Dermis microvascular lymphatic vessel endothelial cell (primary cell): ENCODE data around the gene CDH13. TPM values are rescaled to one million over a fixed set of nuclear protein-coding genes. Genes with fewer than 3 reads are reported as not detected.

ENCODE experiments used
- DNase-seq, 2 donors: peaks; one replicate each; pipeline versions ENCODE4 v3.0.0 to v3.0.0-alpha.2; 2010; ENCODE audit warnings: low read depth in 2 of 2
- total RNA-seq: library from RNA; depleted of rRNA; stranded (reverse); fragments of >200 nt; gene quantifications from 2 replicates; pipeline ENCODE4 v1.2.1, GENCODE V29; 2014

CDH13 gene
- total RNA-seq, 1 donor from 2014 or later: 68.9 TPM

DNA sequence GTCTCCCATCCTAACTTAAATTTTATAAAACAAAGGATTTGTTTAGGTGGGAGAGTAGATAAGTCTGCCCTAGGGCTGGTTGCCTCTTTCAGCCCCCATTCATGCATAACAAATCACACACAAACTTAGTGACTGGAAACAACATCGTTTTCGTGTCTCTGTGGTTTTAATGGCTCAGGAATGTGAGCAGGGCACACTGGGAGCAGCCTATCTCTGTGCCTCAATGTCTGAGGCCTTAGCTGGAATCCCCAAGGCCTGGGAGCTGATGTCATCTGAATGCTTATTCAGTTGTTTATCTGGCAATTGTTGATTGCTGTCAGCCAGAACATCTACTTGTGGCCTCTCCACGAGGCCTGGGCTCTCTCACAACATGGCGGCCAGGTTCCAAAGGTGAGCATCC lies 1079.1 kb downstream of the CDH13 start:
- DNase-seq: no peak

GRCh38 chr16:83706394-83706793 lies 1079.6 kb downstream of the CDH13 start:
- DNase-seq: no peak

DNA sequence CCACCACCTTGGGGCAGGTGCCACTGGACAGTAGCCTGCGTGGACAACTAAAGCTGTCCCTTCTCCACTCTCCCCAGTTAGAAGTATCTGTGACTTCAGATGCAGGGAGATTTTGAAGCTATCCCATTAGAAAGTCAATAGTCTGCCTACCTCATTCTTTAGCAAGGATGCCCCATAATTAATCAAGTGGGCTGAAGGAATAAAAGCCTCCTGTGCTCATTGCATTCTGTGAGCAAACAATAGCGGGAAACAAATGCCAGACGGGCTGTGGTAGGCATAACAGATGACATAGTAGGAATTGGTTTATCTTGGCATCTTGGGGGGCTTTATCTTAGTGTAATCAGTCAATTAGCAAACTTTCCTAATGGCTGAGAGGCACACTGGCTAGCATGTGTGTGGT lies 1084.3 kb downstream of the CDH13 start:
- no peak for DNase-seq

DNA sequence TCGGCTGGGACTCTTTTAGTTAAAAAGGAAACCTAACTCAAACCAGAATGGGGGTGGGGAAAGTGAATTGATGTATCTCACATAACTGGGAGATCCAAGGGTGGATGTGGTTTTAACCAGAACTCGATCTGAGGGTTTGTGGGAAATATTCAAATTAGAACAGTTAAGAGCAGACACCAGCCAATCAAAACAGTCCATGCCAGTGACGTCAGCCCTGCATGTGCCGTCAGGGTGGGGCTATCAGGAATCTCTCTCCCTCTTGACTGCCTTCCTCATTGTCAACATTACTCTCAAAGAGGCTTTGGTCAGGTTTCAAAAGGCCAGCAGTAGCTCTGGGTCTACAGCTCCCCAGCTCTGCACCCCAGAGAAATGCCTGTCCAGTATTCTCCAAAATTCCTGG lies 1086.8 kb downstream of the CDH13 start:
- DNase-seq: no peak

DNA sequence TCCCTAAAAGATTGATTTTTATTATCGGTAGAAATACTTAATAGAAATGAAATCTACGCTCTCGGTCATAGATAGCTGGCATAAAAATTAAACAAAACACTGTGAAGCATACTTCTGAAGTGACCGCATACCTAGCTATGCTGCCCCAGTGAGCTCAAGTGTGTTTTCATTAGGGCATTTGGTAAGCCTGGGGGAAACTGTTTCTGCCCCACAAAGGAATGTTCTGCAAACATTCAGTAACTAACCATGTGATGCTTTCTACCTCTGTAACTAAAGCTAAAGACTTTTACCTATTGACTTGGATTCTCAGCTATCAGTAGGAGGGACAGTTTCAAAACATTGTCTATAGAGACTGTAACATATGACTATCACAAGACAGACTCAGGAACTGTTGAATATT lies 1087.5 kb downstream of the CDH13 start:
- no peak for DNase-seq

- DNase-seq: peak in 1 of 2 donors; percentile 42
Observed at GRCh38 chr16:83715217-83715920, 1088.6 kb downstream of the CDH13 start.

DNA sequence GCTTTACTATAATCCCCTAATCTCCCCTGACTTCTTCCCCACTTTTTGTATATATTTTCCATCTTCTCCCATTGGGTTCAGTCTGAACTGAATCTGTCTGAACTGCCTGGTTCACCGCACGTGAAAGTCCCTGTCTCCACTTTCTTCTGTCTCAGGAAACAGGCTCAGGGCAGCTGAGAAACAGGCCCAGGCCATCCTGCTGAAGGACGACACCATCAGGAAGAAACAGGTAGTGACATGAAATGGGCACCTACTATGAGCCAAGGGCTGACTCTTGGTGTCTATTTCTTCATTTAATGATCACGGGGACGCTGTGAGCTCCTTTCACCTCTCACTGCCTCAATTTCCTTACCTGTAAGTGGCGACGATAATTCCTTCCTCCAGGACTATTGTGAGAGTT lies 1090.5 kb downstream of the CDH13 start:
- no peak for DNase-seq

- peak; percentile 69 to 80 for DNase-seq
Observed at GRCh38 chr16:83717814-83718213, 1091.0 kb downstream of the CDH13 start.

GRCh38 chr16:83720213-83720612 lies 1093.4 kb downstream of the CDH13 start:
- no peak for DNase-seq

DNA sequence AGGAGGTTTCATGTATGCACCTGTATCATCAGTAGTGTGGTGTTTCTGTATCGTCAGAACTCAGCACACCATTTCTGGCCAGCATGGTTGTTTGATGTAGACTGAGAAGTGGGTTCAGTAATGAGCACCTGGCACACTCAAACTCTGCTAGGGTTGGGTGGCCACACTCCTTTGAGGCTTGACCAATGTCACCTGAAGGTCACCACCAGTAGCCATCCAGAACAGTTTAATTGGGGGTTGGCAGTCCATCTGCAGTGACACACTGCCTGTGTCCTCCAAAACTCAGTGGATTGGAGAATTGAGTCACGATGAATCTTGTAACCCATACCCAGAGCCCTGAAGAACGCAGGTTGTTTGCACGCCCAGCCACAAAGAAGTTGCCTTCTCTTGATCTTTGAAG lies 1094.2 kb downstream of the CDH13 start:
- no peak for DNase-seq

DNA sequence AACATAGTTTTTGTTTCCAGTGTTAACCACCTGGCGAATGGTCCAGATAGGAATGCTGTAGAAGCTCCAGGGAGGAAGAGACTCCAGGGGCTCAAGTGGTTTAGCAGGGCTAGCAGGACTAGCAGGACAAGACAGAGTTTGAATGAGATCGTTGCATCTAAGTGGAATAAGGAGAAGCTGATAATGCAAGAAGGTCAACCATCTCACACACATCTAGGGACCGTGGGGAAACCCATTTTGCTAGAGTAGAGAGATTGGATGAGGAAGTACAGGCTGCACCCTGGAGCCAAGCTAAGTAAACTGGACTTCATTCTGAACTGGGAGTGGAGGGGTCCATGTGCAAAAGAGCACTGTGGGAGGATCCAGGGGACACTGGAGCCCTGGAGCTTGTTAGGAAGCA lies 1094.9 kb downstream of the CDH13 start:
- no peak for DNase-seq

GRCh38 chr16:83722456-83723183 lies 1095.9 kb downstream of the CDH13 start:
- DNase-seq: no peak

GRCh38 chr16:83723244-83723643 lies 1096.5 kb downstream of the CDH13 start:
- DNase-seq: no peak

GRCh38 chr16:83723901-83724300 lies 1097.1 kb downstream of the CDH13 start:
- DNase-seq: no peak

DNA sequence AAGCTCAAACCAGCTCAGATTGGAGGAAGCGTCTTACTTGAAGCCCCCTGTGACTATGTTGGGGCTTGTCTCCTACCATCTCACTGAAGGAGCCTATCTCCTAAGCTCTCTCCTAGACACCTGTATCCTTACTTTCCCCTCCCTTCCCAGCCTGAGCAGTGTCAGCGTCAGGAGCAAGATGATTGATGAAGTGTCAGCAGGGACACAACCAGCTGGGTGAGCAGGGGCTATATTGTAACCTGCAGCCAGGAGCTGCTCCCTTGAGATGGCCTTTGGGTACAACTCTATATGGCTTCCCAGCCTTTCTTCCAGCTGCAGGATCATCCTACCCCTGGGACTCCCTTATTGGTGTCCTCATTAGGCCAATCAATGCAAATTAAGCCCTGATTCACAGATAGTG lies 1097.8 kb downstream of the CDH13 start:
- no peak for DNase-seq

- DNase-seq: no peak
Observed at GRCh38 chr16:83725313-83725712, 1098.5 kb downstream of the CDH13 start.

GRCh38 chr16:83727018-83727417 lies 1100.2 kb downstream of the CDH13 start:
- DNase-seq: peak in 1 of 2 donors; percentile 20

DNA sequence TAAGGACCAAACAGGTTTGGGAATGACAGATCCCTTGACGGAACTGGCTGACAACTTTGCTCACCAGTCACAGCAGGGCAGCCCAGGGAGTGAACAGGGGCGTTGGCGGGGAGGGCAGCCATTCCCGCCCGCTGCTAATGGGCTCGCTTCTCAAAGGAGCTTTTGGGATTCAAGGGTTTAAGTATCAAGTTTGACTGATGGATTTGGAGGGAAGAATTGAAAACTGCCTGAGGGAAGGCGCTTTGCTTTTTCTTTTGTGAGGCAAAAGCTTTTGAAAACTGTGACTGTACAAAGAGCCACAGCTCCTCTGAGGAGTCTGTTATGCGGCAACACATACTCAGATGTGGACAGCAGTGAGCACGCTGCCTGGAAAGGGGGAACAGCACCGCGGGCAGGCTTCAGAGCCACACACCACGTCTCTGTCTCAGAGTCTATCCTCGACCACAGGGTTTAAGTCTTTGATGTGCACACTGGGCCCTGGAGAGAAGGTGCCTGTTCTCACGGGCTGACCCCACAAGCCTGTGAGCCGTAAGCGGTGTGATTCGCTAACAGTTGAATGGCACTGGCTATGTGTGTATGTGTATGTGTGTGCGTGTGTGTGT lies 1101.1 kb downstream of the CDH13 start:
- no peak for DNase-seq

DNA sequence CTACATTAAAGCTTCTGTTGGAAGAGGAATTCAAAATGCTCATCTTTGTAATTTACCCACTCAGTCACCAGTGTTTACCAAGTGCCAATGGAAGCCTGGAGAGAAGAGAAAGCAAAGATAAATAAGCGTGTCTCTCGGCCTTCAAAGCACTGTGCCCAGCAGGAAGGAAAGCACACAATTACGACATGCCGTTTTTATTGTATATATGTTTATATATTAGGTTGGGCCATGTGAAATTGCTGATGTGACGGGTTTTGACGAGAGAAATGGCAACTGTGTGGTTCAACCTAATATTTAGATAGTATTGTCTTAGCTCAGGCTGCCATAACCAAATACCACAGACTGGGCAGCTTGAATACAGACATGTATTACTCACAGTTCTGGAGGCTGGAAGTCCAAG lies 1101.7 kb downstream of the CDH13 start:
- no peak for DNase-seq

DNA sequence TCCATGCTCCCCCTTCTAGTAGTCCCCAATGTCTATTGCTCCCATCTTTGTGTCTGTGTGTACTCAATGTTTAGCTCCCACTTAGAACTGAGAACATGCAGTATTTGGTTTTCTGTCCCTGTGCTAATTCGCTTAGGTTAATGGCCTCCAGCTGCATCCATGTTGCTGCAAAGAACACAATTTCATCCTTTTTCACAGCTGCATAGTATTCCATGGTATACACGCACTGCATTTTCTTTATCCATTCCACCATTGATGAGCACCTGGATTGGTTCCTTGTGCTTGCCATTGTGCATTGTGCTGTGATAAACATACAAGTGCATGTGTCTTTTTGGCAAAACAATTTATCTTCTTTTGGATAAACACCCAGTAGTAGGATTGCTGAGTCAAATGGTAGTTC lies 1104.0 kb downstream of the CDH13 start:
- DNase-seq: no peak

- no peak for DNase-seq
Observed at GRCh38 chr16:83732536-83732935, 1105.8 kb downstream of the CDH13 start.

GRCh38 chr16:83733301-83733700 lies 1106.5 kb downstream of the CDH13 start:
- DNase-seq: no peak

DNA sequence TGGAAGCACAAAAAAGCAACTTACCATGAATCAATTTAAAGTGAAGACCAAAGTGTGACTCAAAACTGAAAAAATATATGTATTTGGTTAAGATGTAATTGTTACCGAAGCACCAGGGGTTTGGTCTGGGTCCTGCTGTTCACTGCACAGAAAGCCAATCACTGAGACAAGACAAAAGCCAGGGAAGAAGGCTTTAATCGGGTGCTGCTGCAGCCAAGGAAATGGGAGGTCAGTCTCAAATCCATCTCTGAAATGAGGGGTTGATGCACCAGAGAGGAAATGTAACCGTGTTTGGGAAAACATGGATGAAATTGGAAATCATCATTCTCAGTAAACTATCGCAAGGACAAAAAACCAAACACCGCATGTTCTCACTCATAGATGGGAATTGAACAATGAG lies 1107.4 kb downstream of the CDH13 start:
- no peak for DNase-seq
